ENCODE measurements around the gene ACOT13.
A peak's percentile ranks its signal among the peaks of the same experiment; 100 is the strongest.

ACOT13 gene

DNA sequence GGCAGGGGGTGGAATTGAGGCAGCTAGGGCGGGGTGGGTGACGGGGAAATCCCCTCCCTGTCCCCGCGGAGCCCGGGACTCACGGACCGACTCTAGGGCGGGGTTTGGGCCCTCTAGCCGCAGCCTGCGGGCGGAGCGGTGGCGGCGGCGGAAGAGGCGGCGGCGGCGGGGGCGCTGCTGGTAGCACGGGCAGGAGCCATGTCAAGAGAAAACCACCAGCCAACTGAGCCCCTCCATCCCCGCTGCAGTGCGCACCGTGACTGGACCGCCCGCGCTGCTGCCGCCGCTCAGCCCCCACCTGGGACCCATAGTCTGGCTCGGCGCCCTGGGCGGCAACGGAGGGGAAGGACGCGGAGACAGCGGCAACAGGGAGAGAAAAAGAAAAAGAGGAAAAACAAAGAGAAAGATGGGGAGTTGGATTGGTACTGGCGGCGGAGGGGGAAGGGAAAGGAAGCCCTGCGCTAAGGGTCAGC, 53.3 kb downstream of the ACOT13 start:
- ChIA-PET CTCF (no interaction called here), POLR2A (interaction anchor here (0.6 to 3.8 kb wide), 7 partner anchors 8 to 290 kb away, joined by 3 to 28 read pairs (median 4); partner anchors contain the start of genes ACOT13, ALDH5A1, GMNN and TDP2)
- Histone ChIP-seq H3K9me3 (ENCODE audit: control insufficient read depth, insufficient read depth, low read depth, low read length) (no peaks in the 10 kb centered on the region), H3K4me3 (ENCODE audit: low read depth, low read length) (peak overlapping the region; percentile 97), H3K27ac (ENCODE audit: extremely low read depth, low read depth, low read length) (peak overlapping the region; percentile 96), H3K4me1 (ENCODE audit: control insufficient read depth, insufficient read depth, low read length) (peaks cover 3% of the 10 kb centered on the region), H3K36me3 (ENCODE audit: control insufficient read depth in 2 of 2, insufficient read depth in 1 of 2, low read length in 2 of 2) (peaks cover 8 to 35% of the 10 kb centered on the region in 2 experiments)
- TF ChIP-seq ZNF624 (tag by site-specific recombination; IDR thresholded peaks at IDR 0.05) = 0 out of 2 replicates have a peak, but pooled peaks have one; percentile 40
- peak; percentile 11; the same call in 1 of the 2 replicates for TF ChIP-seq ZFP69B (tag by site-specific recombination; IDR thresholded peaks at IDR 0.05)
- TF ChIP-seq ZNF121 (tag by site-specific recombination; IDR thresholded peaks at IDR 0.05) = no peak; the same call in 1 of the 2 replicates
- peak; percentile 18; the same call in 1 of the 2 replicates for TF ChIP-seq ZNF843 (tag by site-specific recombination; IDR thresholded peaks at IDR 0.05)
- TF ChIP-seq, protein P1, sequence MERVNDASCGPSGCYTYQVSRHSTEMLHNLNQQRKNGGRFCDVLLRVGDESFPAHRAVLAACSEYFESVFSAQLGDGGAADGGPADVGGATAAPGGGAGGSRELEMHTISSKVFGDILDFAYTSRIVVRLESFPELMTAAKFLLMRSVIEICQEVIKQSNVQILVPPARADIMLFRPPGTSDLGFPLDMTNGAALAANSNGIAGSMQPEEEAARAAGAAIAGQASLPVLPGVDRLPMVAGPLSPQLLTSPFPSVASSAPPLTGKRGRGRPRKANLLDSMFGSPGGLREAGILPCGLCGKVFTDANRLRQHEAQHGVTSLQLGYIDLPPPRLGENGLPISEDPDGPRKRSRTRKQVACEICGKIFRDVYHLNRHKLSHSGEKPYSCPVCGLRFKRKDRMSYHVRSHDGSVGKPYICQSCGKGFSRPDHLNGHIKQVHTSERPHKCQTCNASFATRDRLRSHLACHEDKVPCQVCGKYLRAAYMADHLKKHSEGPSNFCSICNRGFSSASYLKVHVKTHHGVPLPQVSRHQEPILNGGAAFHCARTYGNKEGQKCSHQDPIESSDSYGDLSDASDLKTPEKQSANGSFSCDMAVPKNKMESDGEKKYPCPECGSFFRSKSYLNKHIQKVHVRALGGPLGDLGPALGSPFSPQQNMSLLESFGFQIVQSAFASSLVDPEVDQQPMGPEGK (tag by site-specific recombination; IDR thresholded peaks at IDR 0.05) = peak; percentile 61
- TF ChIP-seq SP3 (tag by site-specific recombination; IDR thresholded peaks at IDR 0.05) = no peak
- TF ChIP-seq, protein P2, sequence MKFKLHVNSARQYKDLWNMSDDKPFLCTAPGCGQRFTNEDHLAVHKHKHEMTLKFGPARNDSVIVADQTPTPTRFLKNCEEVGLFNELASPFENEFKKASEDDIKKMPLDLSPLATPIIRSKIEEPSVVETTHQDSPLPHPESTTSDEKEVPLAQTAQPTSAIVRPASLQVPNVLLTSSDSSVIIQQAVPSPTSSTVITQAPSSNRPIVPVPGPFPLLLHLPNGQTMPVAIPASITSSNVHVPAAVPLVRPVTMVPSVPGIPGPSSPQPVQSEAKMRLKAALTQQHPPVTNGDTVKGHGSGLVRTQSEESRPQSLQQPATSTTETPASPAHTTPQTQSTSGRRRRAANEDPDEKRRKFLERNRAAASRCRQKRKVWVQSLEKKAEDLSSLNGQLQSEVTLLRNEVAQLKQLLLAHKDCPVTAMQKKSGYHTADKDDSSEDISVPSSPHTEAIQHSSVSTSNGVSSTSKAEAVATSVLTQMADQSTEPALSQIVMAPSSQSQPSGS (tag by site-specific recombination; IDR thresholded peaks at IDR 0.05; ENCODE audit: low read depth) = no peak
- TF ChIP-seq ZNF544 (tag by site-specific recombination; IDR thresholded peaks at IDR 0.05) = no peak
- TF ChIP-seq ZNF292 (tag by site-specific recombination; IDR thresholded peaks at IDR 0.05; ENCODE audit: borderline replicate concordance, low read depth) = no peak
- TF ChIP-seq HOXA7 (CRISPR knock-in tag; IDR thresholded peaks at IDR 0.05; ENCODE audit: borderline replicate concordance) = no peak
- no peak for TF ChIP-seq TCF7L2 (IDR thresholded peaks at IDR 0.05; ENCODE audit: borderline replicate concordance, low read depth, low read length)
- no peak; the same call in 1 of the 2 replicates for TF ChIP-seq ZNF391 (tag by site-specific recombination; IDR thresholded peaks at IDR 0.05; ENCODE audit: borderline replicate concordance, low read depth)
- no peak for TF ChIP-seq BCL11A (tag by site-specific recombination; IDR thresholded peaks at IDR 0.05; ENCODE audit: low read depth)
- 0 out of 2 replicates have a peak, but pooled peaks have one; percentile 32 for TF ChIP-seq ZNF366 (tag by site-specific recombination; conservative IDR thresholded peaks at IDR 0.05)
- no peak for TF ChIP-seq ZEB2 (tag by site-specific recombination; IDR thresholded peaks at IDR 0.05)
- TF ChIP-seq SCRT2 (tag by site-specific recombination; IDR thresholded peaks at IDR 0.05) = no peak
- TF ChIP-seq, protein P3, sequence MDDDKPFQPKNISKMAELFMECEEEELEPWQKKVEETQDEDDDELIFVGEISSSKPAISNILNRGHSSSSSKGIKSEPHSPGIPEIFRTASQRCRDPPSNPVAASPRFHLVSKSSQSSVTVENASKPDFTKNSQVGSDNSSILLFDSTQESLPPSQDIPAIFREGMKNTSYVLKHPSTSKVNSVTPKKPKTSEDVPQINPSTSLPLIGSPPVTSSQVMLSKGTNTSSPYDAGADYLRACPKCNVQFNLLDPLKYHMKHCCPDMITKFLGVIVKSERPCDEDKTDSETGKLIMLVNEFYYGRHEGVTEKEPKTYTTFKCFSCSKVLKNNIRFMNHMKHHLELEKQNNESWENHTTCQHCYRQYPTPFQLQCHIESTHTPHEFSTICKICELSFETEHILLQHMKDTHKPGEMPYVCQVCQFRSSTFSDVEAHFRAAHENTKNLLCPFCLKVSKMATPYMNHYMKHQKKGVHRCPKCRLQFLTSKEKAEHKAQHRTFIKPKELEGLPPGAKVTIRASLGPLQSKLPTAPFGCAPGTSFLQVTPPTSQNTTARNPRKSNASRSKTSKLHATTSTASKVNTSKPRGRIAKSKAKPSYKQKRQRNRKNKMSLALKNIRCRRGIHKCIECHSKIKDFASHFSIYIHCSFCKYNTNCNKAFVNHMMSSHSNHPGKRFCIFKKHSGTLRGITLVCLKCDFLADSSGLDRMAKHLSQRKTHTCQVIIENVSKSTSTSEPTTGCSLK (tag by site-specific recombination; IDR thresholded peaks at IDR 0.05) = no peak
- TF ChIP-seq ZBTB21 (tag by site-specific recombination; IDR thresholded peaks at IDR 0.05) = no peak
- no peak for TF ChIP-seq GLI2 (tag by site-specific recombination; IDR thresholded peaks at IDR 0.05; ENCODE audit: borderline replicate concordance, low read depth)
- no peak; the same call in 1 of the 2 replicates for TF ChIP-seq YY1 (tag by site-specific recombination; IDR thresholded peaks at IDR 0.05)
- TF ChIP-seq, protein P4, sequence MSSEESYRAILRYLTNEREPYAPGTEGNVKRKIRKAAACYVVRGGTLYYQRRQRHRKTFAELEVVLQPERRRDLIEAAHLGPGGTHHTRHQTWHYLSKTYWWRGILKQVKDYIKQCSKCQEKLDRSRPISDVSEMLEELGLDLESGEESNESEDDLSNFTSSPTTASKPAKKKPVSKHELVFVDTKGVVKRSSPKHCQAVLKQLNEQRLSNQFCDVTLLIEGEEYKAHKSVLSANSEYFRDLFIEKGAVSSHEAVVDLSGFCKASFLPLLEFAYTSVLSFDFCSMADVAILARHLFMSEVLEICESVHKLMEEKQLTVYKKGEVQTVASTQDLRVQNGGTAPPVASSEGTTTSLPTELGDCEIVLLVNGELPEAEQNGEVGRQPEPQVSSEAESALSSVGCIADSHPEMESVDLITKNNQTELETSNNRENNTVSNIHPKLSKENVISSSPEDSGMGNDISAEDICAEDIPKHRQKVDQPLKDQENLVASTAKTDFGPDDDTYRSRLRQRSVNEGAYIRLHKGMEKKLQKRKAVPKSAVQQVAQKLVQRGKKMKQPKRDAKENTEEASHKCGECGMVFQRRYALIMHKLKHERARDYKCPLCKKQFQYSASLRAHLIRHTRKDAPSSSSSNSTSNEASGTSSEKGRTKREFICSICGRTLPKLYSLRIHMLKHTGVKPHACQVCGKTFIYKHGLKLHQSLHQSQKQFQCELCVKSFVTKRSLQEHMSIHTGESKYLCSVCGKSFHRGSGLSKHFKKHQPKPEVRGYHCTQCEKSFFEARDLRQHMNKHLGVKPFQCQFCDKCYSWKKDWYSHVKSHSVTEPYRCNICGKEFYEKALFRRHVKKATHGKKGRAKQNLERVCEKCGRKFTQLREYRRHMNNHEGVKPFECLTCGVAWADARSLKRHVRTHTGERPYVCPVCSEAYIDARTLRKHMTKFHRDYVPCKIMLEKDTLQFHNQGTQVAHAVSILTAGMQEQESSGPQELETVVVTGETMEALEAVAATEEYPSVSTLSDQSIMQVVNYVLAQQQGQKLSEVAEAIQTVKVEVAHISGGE (tag by site-specific recombination; conservative IDR thresholded peaks at IDR 0.05; ENCODE audit: low read depth) = peak; percentile 49
- TF ChIP-seq ZNF677 (tag by site-specific recombination; IDR thresholded peaks at IDR 0.05) = no peak
- TF ChIP-seq ZNF701 (tag by site-specific recombination; IDR thresholded peaks at IDR 0.05) = no peak
- peak; percentile 31; the same call in 1 of the 2 replicates for TF ChIP-seq ZBTB48 (tag by site-specific recombination; IDR thresholded peaks at IDR 0.05)
- TF ChIP-seq, protein P5, sequence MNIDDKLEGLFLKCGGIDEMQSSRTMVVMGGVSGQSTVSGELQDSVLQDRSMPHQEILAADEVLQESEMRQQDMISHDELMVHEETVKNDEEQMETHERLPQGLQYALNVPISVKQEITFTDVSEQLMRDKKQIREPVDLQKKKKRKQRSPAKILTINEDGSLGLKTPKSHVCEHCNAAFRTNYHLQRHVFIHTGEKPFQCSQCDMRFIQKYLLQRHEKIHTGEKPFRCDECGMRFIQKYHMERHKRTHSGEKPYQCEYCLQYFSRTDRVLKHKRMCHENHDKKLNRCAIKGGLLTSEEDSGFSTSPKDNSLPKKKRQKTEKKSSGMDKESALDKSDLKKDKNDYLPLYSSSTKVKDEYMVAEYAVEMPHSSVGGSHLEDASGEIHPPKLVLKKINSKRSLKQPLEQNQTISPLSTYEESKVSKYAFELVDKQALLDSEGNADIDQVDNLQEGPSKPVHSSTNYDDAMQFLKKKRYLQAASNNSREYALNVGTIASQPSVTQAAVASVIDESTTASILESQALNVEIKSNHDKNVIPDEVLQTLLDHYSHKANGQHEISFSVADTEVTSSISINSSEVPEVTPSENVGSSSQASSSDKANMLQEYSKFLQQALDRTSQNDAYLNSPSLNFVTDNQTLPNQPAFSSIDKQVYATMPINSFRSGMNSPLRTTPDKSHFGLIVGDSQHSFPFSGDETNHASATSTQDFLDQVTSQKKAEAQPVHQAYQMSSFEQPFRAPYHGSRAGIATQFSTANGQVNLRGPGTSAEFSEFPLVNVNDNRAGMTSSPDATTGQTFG (tag by site-specific recombination; IDR thresholded peaks at IDR 0.05; ENCODE audit: borderline replicate concordance) = no peak
- TF ChIP-seq ZBTB8A (tag by site-specific recombination; IDR thresholded peaks at IDR 0.05) = 0 out of 2 replicates have a peak, but pooled peaks have one; percentile 6
- no peak for TF ChIP-seq ZNF76 (tag by site-specific recombination; IDR thresholded peaks at IDR 0.05; ENCODE audit: borderline replicate concordance, low read depth)

All from HEK293 (cell line).